GM10248 (cell line): ENCODE measurements around the gene SGSH.
"Not testable (repeated sequence)": the region's sequence is repeated elsewhere in the genome, so short reads cannot be mapped to it uniquely, and the experiment has no call there.

Experiments
- CTCF ChIA-PET: fragments of 300-600 bp; sonication (Branson Sonifier 250); formaldehyde crosslinking; extraction: SDS; loops from one replicate; lab custom pipeline; 2021; ENCODE audit warnings: antibody characterized with exemption; lab: Yijun Ruan, JAX
- POLR2A ChIA-PET: fragments of 350-650 bp; sonication (Branson Sonifier 250); formaldehyde crosslinking; extraction: SDS; loops from one replicate; lab custom pipeline; 2020; ENCODE audit warnings: antibody characterized with exemption; lab: Yijun Ruan, JAX
- DNase-seq: peaks from one replicate; pipeline ENCODE4 v3.0.0; 2012; ENCODE audit errors: extremely low spot score
- CTCF ChIP-seq: IDR thresholded peaks from 2 replicates; pipeline ENCODE4 v1.5.1; 2012; ENCODE audit warnings: mild to moderate bottlenecking, low read depth; ENCODE audit errors: extremely low read depth, missing control alignments, control extremely low read depth

The SGSH gene

GRCh38 chr17:80247561-80247960, 27.4 kb upstream of the SGSH start:
- no peak for TF ChIP-seq CTCF
- ChIA-PET CTCF (no interaction called here), POLR2A (no interaction called here)
- DNase-seq = no peak

- TF ChIP-seq CTCF = no peak
Observed at GRCh38 chr17:80246726-80247125, 26.6 kb upstream of the SGSH start.

GRCh38 chr17:80246266-80246681, 26.1 kb upstream of the SGSH start:
- no peak for TF ChIP-seq CTCF
- CTCF ChIA-PET = no interaction called here
- POLR2A ChIA-PET = no interaction called here
- no peak for DNase-seq

More at GRCh38 chr17:80246726-80247125, 26.6 kb upstream of the SGSH start:
- ChIA-PET POLR2A (no interaction called here), CTCF (no interaction called here)
- DNase-seq = no peak

- TF ChIP-seq CTCF = no peak
- ChIA-PET CTCF (no interaction called here), POLR2A (no interaction called here)
- DNase-seq = no peak
Observed at GRCh38 chr17:80245566-80246265, 25.6 kb upstream of the SGSH start.

- ChIA-PET CTCF (no interaction called here), POLR2A (interaction anchor here (0.6 kb wide), 2 partner anchors 18 to 23 kb away, joined by 4 to 6 read pairs; no protein-coding TSS in a partner anchor)
- no peak for TF ChIP-seq CTCF
- DNase-seq = no peak
Observed at GRCh38 chr17:80244871-80245509, 24.9 kb upstream of the SGSH start.

- POLR2A ChIA-PET = interaction anchor here (0.6 kb wide), 2 partner anchors 18 to 22 kb away, joined by 4 to 6 read pairs; no protein-coding TSS in a partner anchor
- CTCF ChIA-PET, DNase-seq: not testable (repeated sequence)
Observed at GRCh38 chr17:80244448-80244847, 24.3 kb upstream of the SGSH start.
